Measurements from ENCODE around the gene CAP2. TPM values are rescaled to one million over a fixed set of nuclear protein-coding genes. Genes with fewer than 3 reads are reported as not detected.

The CAP2 gene
- total RNA-seq, 1 experiment from 2014 or later, result not detected

GRCh38 chr6:17600527-17601385 lies 207.4 kb downstream of the CAP2 start:
- peak overlapping the region; percentile 80 for H2AFZ ChIP-seq (ENCODE audit: low read length)
- H3K9me3 ChIP-seq (ENCODE audit: low read length), result no peaks in the 10 kb centered on the region
- H3K9ac ChIP-seq (ENCODE audit: low read length), result peak overlapping the region; percentile 92
- H3K27ac ChIP-seq (ENCODE audit: low read length), result peak overlapping the region; percentile 53
- peak overlapping the region; percentile 73 for H3K4me3 ChIP-seq (ENCODE audit: low read length)
- no peaks in the 10 kb centered on the region for H3K27me3 ChIP-seq (ENCODE audit: low read length)
- no peaks in the 10 kb centered on the region for H3K36me3 ChIP-seq (ENCODE audit: insufficient read depth, low read length)
- H3K4me1 ChIP-seq (ENCODE audit: low read length), result peaks cover 27% of the 10 kb centered on the region
- H3K4me2 ChIP-seq (ENCODE audit: low read depth, low read length, poor library complexity, severe bottlenecking), result peak overlapping the region; percentile 95
- H3K79me2 ChIP-seq (ENCODE audit: low read length), result peaks cover 21% of the 10 kb centered on the region
- H3K9me2 ChIP-seq (replicated peaks; ENCODE audit: insufficient read depth, low read length), result no peaks in the 10 kb centered on the region
- peak; percentile 78 for DNase-seq
- no peaks in the 10 kb centered on the region for H4K20me1 ChIP-seq (ENCODE audit: insufficient read depth, low read depth, low read length)

GRCh38 chr6:17601386-17601703 lies 207.9 kb downstream of the CAP2 start:
- peak overlapping the region; percentile 80 for H2AFZ ChIP-seq (ENCODE audit: low read length)
- no peaks in the 10 kb centered on the region for H3K27me3 ChIP-seq (ENCODE audit: low read length)
- no peak overlapping the region for H3K27ac ChIP-seq (ENCODE audit: low read length)
- H4K20me1 ChIP-seq (ENCODE audit: insufficient read depth, low read depth, low read length), result no peaks in the 10 kb centered on the region
- H3K4me1 ChIP-seq (ENCODE audit: low read length), result peaks cover 27% of the 10 kb centered on the region
- DNase-seq, result peak; percentile 46
- peak overlapping the region; percentile 73 for H3K4me3 ChIP-seq (ENCODE audit: low read length)
- no peaks in the 10 kb centered on the region for H3K36me3 ChIP-seq (ENCODE audit: insufficient read depth, low read length)
- H3K4me2 ChIP-seq (ENCODE audit: low read depth, low read length, poor library complexity, severe bottlenecking), result peak overlapping the region; percentile 95
- no peaks in the 10 kb centered on the region for H3K9me3 ChIP-seq (ENCODE audit: low read length)
- H3K9me2 ChIP-seq (replicated peaks; ENCODE audit: insufficient read depth, low read length), result no peaks in the 10 kb centered on the region
- peaks cover 21% of the 10 kb centered on the region for H3K79me2 ChIP-seq (ENCODE audit: low read length)
- H3K9ac ChIP-seq (ENCODE audit: low read length), result peak overlapping the region; percentile 92

- no peak overlapping the region for H3K9ac ChIP-seq (ENCODE audit: low read length)
- H3K36me3 ChIP-seq (ENCODE audit: insufficient read depth, low read length), result peaks cover 5% of the 10 kb centered on the region; the same call in 1 of the 2 replicates
- no peaks in the 10 kb centered on the region for H3K27me3 ChIP-seq (ENCODE audit: low read length)
- H3K9me3 ChIP-seq (ENCODE audit: low read length), result no peaks in the 10 kb centered on the region
- H3K79me2 ChIP-seq (ENCODE audit: low read length), result peaks cover 21% of the 10 kb centered on the region
- H3K9me2 ChIP-seq (replicated peaks; ENCODE audit: insufficient read depth, low read length), result no peaks in the 10 kb centered on the region
- peaks cover 27% of the 10 kb centered on the region for H3K4me1 ChIP-seq (ENCODE audit: low read length)
- no peaks in the 10 kb centered on the region for H4K20me1 ChIP-seq (ENCODE audit: insufficient read depth, low read depth, low read length)
- no peak for DNase-seq
- no peak overlapping the region for H2AFZ ChIP-seq (ENCODE audit: low read length)
- no peak overlapping the region for H3K27ac ChIP-seq (ENCODE audit: low read length)
- H3K4me2 ChIP-seq (ENCODE audit: low read depth, low read length, poor library complexity, severe bottlenecking), result peak overlapping the region; percentile 95
- no peak overlapping the region for H3K4me3 ChIP-seq (ENCODE audit: low read length)
Observed at GRCh38 chr6:17602888-17603287, 209.5 kb downstream of the CAP2 start.

- Histone ChIP-seq H3K27ac (ENCODE audit: low read length) (no peak overlapping the region), H4K20me1 (ENCODE audit: insufficient read depth, low read depth, low read length) (no peaks in the 10 kb centered on the region), H2AFZ (ENCODE audit: low read length) (no peak overlapping the region), H3K79me2 (ENCODE audit: low read length) (peaks cover 11% of the 10 kb centered on the region), H3K36me3 (ENCODE audit: insufficient read depth, low read length) (peaks cover 11% of the 10 kb centered on the region), H3K4me1 (ENCODE audit: low read length) (peaks cover 18% of the 10 kb centered on the region), H3K9me3 (ENCODE audit: low read length) (no peaks in the 10 kb centered on the region), H3K4me2 (ENCODE audit: low read depth, low read length, poor library complexity, severe bottlenecking) (no peak overlapping the region), H3K27me3 (ENCODE audit: low read length) (no peaks in the 10 kb centered on the region), H3K4me3 (ENCODE audit: low read length) (no peak overlapping the region), H3K9ac (ENCODE audit: low read length) (no peak overlapping the region), H3K9me2 (replicated peaks; ENCODE audit: insufficient read depth, low read length) (no peaks in the 10 kb centered on the region)
- DNase-seq, result no peak
Observed at GRCh38 chr6:17606606-17607005, 213.2 kb downstream of the CAP2 start.

Small RNA genes lying within 50 kb of the gene (small RNA-seq; reads per million reads assigned to genes)
- not detected for gene SUMO2P13

Other genes with a start within 250 kb of the CAP2 start
- not detected in 2 replicates for gene RBM24, start 112.2 kb upstream of the CAP2 start, total RNA-seq (2014; rRNA removed; shearing (Covaris generic); ENCODE audit: low replicate concordance)
- 9.7 and 11.0 TPM in 2 replicates for gene FAM8A1, start 206.7 kb downstream of the CAP2 start, total RNA-seq (2014; rRNA removed; shearing (Covaris generic); ENCODE audit: low replicate concordance)